ENCODE measurements around the gene APPBP2. TPM values are rescaled to one million over a fixed set of nuclear protein-coding genes. Genes with fewer than 3 reads are reported as not detected.
"Not testable (repeated sequence)": the region's sequence is repeated elsewhere in the genome, so short reads cannot be mapped to it uniquely, and the experiment has no call there.

APPBP2 gene
- total and polyA plus RNA-seq, 2 donors from 2014 or later = 10.9 to 44.4 TPM

DNA sequence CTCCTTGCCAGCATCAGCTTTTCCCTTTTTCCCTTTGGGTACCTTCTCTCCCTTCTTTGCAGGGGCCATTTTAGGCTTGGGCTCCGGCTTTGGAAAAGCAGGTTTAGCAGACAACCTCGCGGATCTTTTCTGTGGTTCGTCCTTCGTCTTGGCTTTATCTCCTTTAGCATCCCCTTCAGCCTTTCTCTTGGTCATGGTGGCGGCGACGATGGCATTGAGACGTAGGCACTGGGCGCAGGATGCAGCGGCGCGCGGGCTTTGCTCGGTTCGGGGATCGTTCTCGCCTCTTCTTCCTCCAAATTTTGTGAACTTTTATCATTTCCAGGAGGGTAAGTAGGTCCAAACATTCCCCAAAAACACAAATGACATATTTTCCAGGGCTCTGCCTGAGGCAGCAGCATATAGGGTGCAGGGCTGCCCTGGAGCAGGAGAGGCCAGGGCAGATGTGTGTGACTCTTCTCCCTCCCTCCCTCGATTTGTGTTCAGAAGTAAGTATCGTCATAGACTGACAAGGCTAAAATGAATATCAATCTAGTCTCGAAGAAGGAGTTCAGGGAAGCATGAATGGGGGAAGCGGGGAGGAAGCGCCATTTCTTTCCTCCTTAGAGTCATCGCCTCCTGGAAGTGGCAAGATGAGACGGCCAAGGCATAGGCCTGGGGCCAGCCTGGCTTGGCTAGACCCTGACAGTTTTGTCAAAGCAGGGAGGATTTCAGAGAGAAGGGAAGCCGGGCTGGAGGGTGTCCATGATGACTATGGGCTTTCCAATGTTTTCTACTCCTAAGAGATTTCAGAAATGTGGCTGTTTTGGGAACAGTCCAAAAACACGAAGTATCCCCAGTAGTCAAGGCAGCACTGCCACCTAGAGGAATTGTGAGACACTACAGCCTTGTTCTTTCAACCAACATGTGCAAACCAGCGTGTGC, 90.5 kb downstream of the APPBP2 start:
- intact Hi-C loops (cut with DNase I) = no loop called here
- peak; percentile 62 for FAIRE-seq

DNA sequence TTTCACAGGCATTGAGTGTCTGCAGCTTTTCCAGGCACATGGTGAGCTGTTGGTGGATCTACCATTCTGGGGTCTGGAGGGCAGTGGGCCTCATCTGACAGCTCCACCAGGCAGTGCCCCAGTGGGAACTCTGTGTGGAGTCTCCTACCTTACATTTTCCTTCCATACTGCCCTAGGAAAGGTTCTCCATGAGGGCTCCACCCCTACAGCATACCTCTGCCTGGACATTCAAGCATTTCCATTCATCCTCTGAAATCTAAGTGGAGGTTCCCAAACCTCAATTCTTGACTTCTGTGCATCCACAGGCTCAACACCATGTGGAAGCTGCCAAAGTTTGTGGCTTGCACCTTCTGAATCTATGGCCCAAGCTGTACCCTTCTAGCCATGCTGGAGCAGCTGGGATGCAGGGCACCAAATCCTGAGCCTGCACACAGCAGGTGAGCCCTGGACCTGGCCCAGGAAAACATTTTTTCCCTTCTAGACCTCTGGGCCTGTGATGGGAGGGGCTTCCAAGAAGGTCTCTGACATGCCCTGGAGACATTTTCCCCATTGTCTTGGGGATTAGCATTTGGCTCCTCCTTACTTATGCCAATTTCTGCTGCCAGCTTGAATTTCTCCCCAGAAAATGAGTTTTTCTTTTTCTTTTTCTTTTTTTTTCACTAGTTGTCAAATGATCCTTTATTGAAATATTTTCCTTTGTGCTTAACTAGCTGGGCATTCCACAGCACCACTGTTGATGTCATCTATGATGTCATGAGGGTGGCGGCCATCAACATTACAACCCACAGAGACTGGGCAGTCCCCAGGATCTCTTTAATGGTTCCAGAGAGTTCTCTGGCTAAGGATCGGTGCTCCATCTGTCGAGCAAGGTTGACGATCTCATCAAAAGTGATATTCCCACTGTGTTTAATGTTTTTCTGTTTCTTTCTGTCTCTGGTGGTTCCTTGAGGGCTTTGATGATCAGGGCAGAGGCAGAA, 92.7 kb downstream of the APPBP2 start:
- H3K9me3 ChIP-seq (ENCODE audit: control insufficient read depth in 2 of 3, insufficient read depth in 1 of 3, low read length in 3 of 3); H3K4me3 ChIP-seq (ENCODE audit: low read length in 3 of 3); DNase-seq; H3K36me3 ChIP-seq (ENCODE audit: control insufficient read depth in 2 of 3, insufficient read depth in 3 of 3, low read length in 3 of 3); intact Hi-C loops (cut with DNase I); FAIRE-seq; H3K27ac ChIP-seq (ENCODE audit: low read depth in 2 of 2, low read length in 2 of 2); H3K9ac ChIP-seq (ENCODE audit: low read length in 3 of 3); H3K27me3 ChIP-seq (ENCODE audit: control insufficient read depth, insufficient read depth, low read length); H3K4me1 ChIP-seq (ENCODE audit: control insufficient read depth in 2 of 3, insufficient read depth in 2 of 3, low read depth in 1 of 3, low read length in 3 of 3): not testable (repeated sequence)

More for the DNA sequence above, 90.5 kb downstream of the APPBP2 start:
- H3K27me3 ChIP-seq (ENCODE audit: control insufficient read depth, insufficient read depth, low read length) = no peaks in the 10 kb centered on the region
- no peaks in the 10 kb centered on the region for H3K9me3 ChIP-seq (ENCODE audit: control insufficient read depth in 2 of 3, insufficient read depth in 1 of 3, low read length in 3 of 3)
- H3K27ac ChIP-seq (ENCODE audit: low read depth in 2 of 2, low read length in 2 of 2) = no peak overlapping the region
- no peaks in the 10 kb centered on the region for H3K36me3 ChIP-seq (ENCODE audit: control insufficient read depth in 2 of 3, insufficient read depth in 3 of 3, low read length in 3 of 3)
- TF ChIP-seq, protein P1, sequence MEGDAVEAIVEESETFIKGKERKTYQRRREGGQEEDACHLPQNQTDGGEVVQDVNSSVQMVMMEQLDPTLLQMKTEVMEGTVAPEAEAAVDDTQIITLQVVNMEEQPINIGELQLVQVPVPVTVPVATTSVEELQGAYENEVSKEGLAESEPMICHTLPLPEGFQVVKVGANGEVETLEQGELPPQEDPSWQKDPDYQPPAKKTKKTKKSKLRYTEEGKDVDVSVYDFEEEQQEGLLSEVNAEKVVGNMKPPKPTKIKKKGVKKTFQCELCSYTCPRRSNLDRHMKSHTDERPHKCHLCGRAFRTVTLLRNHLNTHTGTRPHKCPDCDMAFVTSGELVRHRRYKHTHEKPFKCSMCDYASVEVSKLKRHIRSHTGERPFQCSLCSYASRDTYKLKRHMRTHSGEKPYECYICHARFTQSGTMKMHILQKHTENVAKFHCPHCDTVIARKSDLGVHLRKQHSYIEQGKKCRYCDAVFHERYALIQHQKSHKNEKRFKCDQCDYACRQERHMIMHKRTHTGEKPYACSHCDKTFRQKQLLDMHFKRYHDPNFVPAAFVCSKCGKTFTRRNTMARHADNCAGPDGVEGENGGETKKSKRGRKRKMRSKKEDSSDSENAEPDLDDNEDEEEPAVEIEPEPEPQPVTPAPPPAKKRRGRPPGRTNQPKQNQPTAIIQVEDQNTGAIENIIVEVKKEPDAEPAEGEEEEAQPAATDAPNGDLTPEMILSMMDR (IDR thresholded peaks at IDR 0.05; ENCODE audit: borderline replicate concordance, extremely low read depth, insufficient read depth) = peak; percentile 99
- peak in 4 of 5 donors; percentile 73 to 94 (median 82) for DNase-seq
- peak overlapping the region in 1 of 3 donors; percentile 19 for H3K4me3 ChIP-seq (ENCODE audit: low read length in 3 of 3)
- no peak overlapping the region for H3K9ac ChIP-seq (ENCODE audit: low read length in 3 of 3)
- H3K4me1 ChIP-seq (ENCODE audit: control insufficient read depth in 2 of 3, insufficient read depth in 2 of 3, low read depth in 1 of 3, low read length in 3 of 3) = no peaks in the 10 kb centered on the region

DNA sequence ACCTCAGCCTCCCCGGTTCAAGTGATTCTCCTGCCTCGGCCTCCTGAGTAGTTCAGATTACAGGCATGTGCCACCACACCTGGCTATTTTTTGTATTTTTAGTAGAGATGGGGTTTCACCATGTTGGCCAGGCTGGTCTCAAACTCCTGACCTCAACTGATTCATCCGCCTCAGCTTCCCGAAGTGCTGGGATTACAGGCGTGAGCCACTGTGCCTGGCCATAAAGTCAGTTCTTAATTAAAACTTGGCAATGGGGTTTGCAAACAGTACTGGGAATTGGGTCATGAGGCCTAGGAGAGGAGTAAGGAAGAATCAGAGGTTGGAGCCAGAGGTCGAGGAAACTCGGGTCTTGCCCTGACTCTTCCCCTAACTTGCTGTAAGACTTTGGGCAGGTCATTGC, 95.5 kb downstream of the APPBP2 start:
- H3K27me3 ChIP-seq (ENCODE audit: control insufficient read depth, insufficient read depth, low read length); FAIRE-seq; H3K36me3 ChIP-seq (ENCODE audit: control insufficient read depth in 2 of 3, insufficient read depth in 3 of 3, low read length in 3 of 3); H3K4me1 ChIP-seq (ENCODE audit: control insufficient read depth in 2 of 3, insufficient read depth in 2 of 3, low read depth in 1 of 3, low read length in 3 of 3); intact Hi-C loops (cut with DNase I); H3K9me3 ChIP-seq (ENCODE audit: control insufficient read depth in 2 of 3, insufficient read depth in 1 of 3, low read length in 3 of 3); DNase-seq; H3K9ac ChIP-seq (ENCODE audit: low read length in 3 of 3); H3K27ac ChIP-seq (ENCODE audit: low read depth in 2 of 2, low read length in 2 of 2); H3K4me3 ChIP-seq (ENCODE audit: low read length in 3 of 3): not testable (repeated sequence)

DNA sequence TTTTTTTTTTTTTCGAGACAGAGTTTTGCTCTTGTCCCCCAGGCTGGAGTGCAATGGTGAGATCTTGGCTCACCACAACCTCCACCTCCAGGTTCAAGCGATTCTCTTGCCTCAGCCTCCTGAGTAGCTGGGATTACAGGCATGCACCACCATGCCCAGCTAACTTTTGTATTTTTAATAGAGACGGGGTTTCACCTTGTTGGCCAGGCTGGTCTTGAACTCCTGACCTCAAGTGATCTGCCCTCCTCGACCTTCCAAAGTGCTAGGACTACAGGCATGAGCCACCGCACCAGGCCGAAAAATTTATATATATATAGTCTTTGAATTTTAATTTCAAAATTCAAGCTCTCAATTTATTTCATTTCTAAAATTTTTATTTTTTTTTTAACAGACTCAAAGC, 97.6 kb downstream of the APPBP2 start:
- DNase-seq; H3K27me3 ChIP-seq (ENCODE audit: control insufficient read depth, insufficient read depth, low read length); H3K9me3 ChIP-seq (ENCODE audit: control insufficient read depth in 2 of 3, insufficient read depth in 1 of 3, low read length in 3 of 3); FAIRE-seq; H3K9ac ChIP-seq (ENCODE audit: low read length in 3 of 3); H3K36me3 ChIP-seq (ENCODE audit: control insufficient read depth in 2 of 3, insufficient read depth in 3 of 3, low read length in 3 of 3); H3K27ac ChIP-seq (ENCODE audit: low read depth in 2 of 2, low read length in 2 of 2); H3K4me1 ChIP-seq (ENCODE audit: control insufficient read depth in 2 of 3, insufficient read depth in 2 of 3, low read depth in 1 of 3, low read length in 3 of 3); H3K4me3 ChIP-seq (ENCODE audit: low read length in 3 of 3); intact Hi-C loops (cut with DNase I): not testable (repeated sequence)
